GM19395 (cell line): ENCODE results near the gene SPANXA2.
"Not testable (repeated sequence)": the region's sequence is repeated elsewhere in the genome, so short reads cannot be mapped to it uniquely, and the experiment has no call there.

Source experiments
- ATAC-seq: cut with Tn5 transposase; IDR thresholded peaks from one replicate; pipeline ENCODE4 v1.9.1; 2021; ENCODE audit warnings: mild to moderate bottlenecking, moderate library complexity; ENCODE audit not compliant: unreplicated experiment

The SPANXA2 gene

GRCh38 chrX:141589408-141589807 lies at the start of gene SPANXA2:
Gene SPANXA2, plus strand, starts transcription at chrX:141589708. Its CDS starts 60 bp downstream, at chrX:141589768.
- not testable (repeated sequence) for ATAC-seq

GRCh38 chrX:141542551-141542950 lies 47.0 kb upstream of the SPANXA2 start:
- not testable (repeated sequence) for ATAC-seq

- ATAC-seq, result not testable (repeated sequence)
Measured at GRCh38 chrX:141584638-141585037, 4.9 kb upstream of the SPANXA2 start, which contains the start of gene SPANXA1. Gene SPANXA1, minus strand, starts transcription at chrX:141584738. Its CDS starts 60 bp downstream, at chrX:141584678.

GRCh38 chrX:141609111-141609510 lies 19.6 kb downstream of the SPANXA2 start:
- no peak for ATAC-seq

GRCh38 chrX:141619336-141619735 lies 29.8 kb downstream of the SPANXA2 start:
- no peak for ATAC-seq

GRCh38 chrX:141632124-141632523 lies 42.6 kb downstream of the SPANXA2 start:
- no peak for ATAC-seq

GRCh38 chrX:141638550-141638949 lies 49.0 kb downstream of the SPANXA2 start:
- ATAC-seq, result no peak
